Kidney epithelial cell (primary cell): Measurements from ENCODE around the gene HHATL. TPM values are rescaled to one million over a fixed set of nuclear protein-coding genes. Genes with fewer than 3 reads are reported as not detected.

Source experiments
- DNase-seq: peaks from one replicate; pipeline ENCODE4 v3.0.0-alpha.2; 2010; ENCODE audit warnings: low read depth
- H3K27me3 ChIP-seq: 2 replicates; pipeline ENCODE4 v1.6.0; 2011; ENCODE audit warnings: low read length; ENCODE audit not compliant: control insufficient read depth, insufficient read depth
- H3K36me3 ChIP-seq: 2 replicates; pipeline ENCODE4 v1.5.1; 2011; ENCODE audit warnings: low read length; ENCODE audit not compliant: control insufficient read depth, insufficient read depth
- H3K4me3 ChIP-seq: 2 replicates; pipeline ENCODE4 v1.5.1; 2011; ENCODE audit warnings: low read depth, mild to moderate bottlenecking, control low read depth, low read length
- CTCF ChIP-seq: IDR thresholded peaks from 2 replicates; pipeline ENCODE4 v1.5.1; 2011; ENCODE audit warnings: mild to moderate bottlenecking, moderate library complexity, low read length, control low read depth, inconsistent platforms; ENCODE audit not compliant: insufficient read depth, poor library complexity, severe bottlenecking
- total RNA-seq: library from RNA; depleted of rRNA; stranded (reverse); fragments of >200 nt; gene quantifications from 2 replicates; pipeline ENCODE4 v1.2.3, GENCODE V29; 2015

The HHATL gene
- total RNA-seq, 1 donor from 2014 or later, result not detected

GRCh38 chr3:42699511-42699971 lies 3.1 kb downstream of the HHATL start:
- Histone ChIP-seq H3K27me3 (peaks cover 25% of the 10 kb centered on the region), H3K4me3 (no peak overlapping the region), H3K36me3 (no peaks in the 10 kb centered on the region)
- TF ChIP-seq CTCF, result no peak
- DNase-seq, result no peak

- DNase-seq, result no peak
- no peak overlapping the region for H3K4me3 ChIP-seq
- no peak for TF ChIP-seq CTCF
- H3K36me3 ChIP-seq, result no peaks in the 10 kb centered on the region
- H3K27me3 ChIP-seq, result peaks cover 25% of the 10 kb centered on the region
Observed at GRCh38 chr3:42698911-42699230, 3.7 kb downstream of the HHATL start.

GRCh38 chr3:42698216-42698910 lies 4.2 kb downstream of the HHATL start:
- Histone ChIP-seq H3K4me3 (no peak overlapping the region), H3K36me3 (no peaks in the 10 kb centered on the region), H3K27me3 (peaks cover 25% of the 10 kb centered on the region)
- no peak for TF ChIP-seq CTCF
- DNase-seq, result no peak

GRCh38 chr3:42697289-42698051 lies 5.1 kb downstream of the HHATL start:
- H3K36me3 ChIP-seq, result no peaks in the 10 kb centered on the region
- no peak for DNase-seq
- H3K27me3 ChIP-seq, result peaks cover 20% of the 10 kb centered on the region
- H3K4me3 ChIP-seq, result no peak overlapping the region
- no peak for TF ChIP-seq CTCF

- Histone ChIP-seq H3K36me3 (no peaks in the 10 kb centered on the region), H3K27me3 (peaks cover 12% of the 10 kb centered on the region), H3K4me3 (no peak overlapping the region)
- DNase-seq, result no peak
- TF ChIP-seq CTCF, result no peak
Observed at GRCh38 chr3:42696356-42697288, 6.0 kb downstream of the HHATL start.
